CD4-positive, CD25-positive, alpha-beta regulatory T cell (primary cell): ENCODE results near the gene MTF2. TPM values are rescaled to one million over a fixed set of nuclear protein-coding genes. Genes with fewer than 3 reads are reported as not detected.

Experiments
- ATAC-seq, 2 donors: fragments of 150-1000 bp; cut with Tn5 transposase; one replicate each; pipeline ENCODE4 v1.10.0; 2021; ENCODE audit warnings: low read depth in 2 of 2, moderate number of reproducible peaks in 2 of 2, moderate library complexity in 1 of 2
- DNase-seq, 3 donors: peaks; one replicate each; pipeline versions ENCODE4 v3.0.0 to v3.0.0-alpha.2; 2012 to 2022; ENCODE audit warnings: mixed read lengths in 1 of 3
- H3K27ac ChIP-seq: one replicate; pipeline ENCODE4 v1.7.0; 2013; ENCODE audit warnings: mild to moderate bottlenecking, low read length; ENCODE audit not compliant: insufficient read depth, poor library complexity, severe bottlenecking
- H3K27me3 ChIP-seq: one replicate; pipeline ENCODE4 v1.7.0; 2013; ENCODE audit warnings: low read length; ENCODE audit not compliant: control insufficient read depth, insufficient read depth
- H3K36me3 ChIP-seq: one replicate; pipeline ENCODE4 v1.7.0; 2013; ENCODE audit warnings: mild to moderate bottlenecking, low read length, moderate library complexity; ENCODE audit not compliant: control insufficient read depth, insufficient read depth
- H3K4me1 ChIP-seq: 2 replicates; pipeline ENCODE4 v1.7.0; 2013; ENCODE audit warnings: mild to moderate bottlenecking, low read length; ENCODE audit not compliant: insufficient read depth, control insufficient read depth, poor library complexity, severe bottlenecking
- H3K4me3 ChIP-seq: one replicate; pipeline ENCODE4 v1.7.0; 2013; ENCODE audit warnings: low read depth, mild to moderate bottlenecking, low read length, moderate library complexity
- H3K9me3 ChIP-seq, 2 experiments: 1 replicate in 1 of 2; 2 replicates in 1 of 2; pipeline ENCODE4 v1.7.0; 2013; ENCODE audit warnings: low read length in 2 of 2, mild to moderate bottlenecking in 1 of 2, moderate library complexity in 1 of 2; ENCODE audit not compliant: control insufficient read depth in 2 of 2
- H3K27ac Mint-ChIP-seq, 3 donors: one replicate each; pipeline ENCODE4 v1.8.0; 2020 to 2022; ENCODE audit warnings: mild to moderate bottlenecking in 3 of 3, mixed read lengths in 3 of 3, moderate library complexity in 2 of 3
- H3K27me3 Mint-ChIP-seq: one replicate; pipeline ENCODE4 v1.8.0; 2022; ENCODE audit warnings: mild to moderate bottlenecking, mixed read lengths
- H3K36me3 Mint-ChIP-seq: one replicate; pipeline ENCODE4 v1.8.0; 2020; ENCODE audit warnings: mixed read lengths
- H3K4me1 Mint-ChIP-seq, 4 donors: one replicate each; pipeline ENCODE4 v1.8.0; 2020 to 2022; ENCODE audit warnings: mixed read lengths in 4 of 4, mild to moderate bottlenecking in 1 of 4
- H3K4me3 Mint-ChIP-seq, 4 donors: one replicate each; pipeline ENCODE4 v1.8.0; 2020 to 2022; ENCODE audit warnings: mild to moderate bottlenecking in 4 of 4, mixed read lengths in 4 of 4, moderate library complexity in 3 of 4
- H3K9me3 Mint-ChIP-seq, 7 donors: one replicate each; pipeline ENCODE4 v1.8.0; 2020 to 2022; ENCODE audit warnings: mixed read lengths in 7 of 7, mild to moderate bottlenecking in 3 of 7, moderate library complexity in 2 of 7
- polyA plus RNA-seq, 4 donors: library from polyadenylated mRNA; unstranded; fragments of 300-500 nt; fragmentation: Illumina TruSeq; gene quantifications; one replicate each; pipeline ENCODE4 v1.2.3, GENCODE V29; 2021
- total RNA-seq: library from RNA; stranded (reverse); gene quantifications from one replicate; pipeline ENCODE4 v1.2.3, GENCODE V29; 2022

The MTF2 gene
- total and polyA plus RNA-seq, 5 donors from 2014 or later, result 53.0 to 80.5 (median 77.5) TPM

DNA sequence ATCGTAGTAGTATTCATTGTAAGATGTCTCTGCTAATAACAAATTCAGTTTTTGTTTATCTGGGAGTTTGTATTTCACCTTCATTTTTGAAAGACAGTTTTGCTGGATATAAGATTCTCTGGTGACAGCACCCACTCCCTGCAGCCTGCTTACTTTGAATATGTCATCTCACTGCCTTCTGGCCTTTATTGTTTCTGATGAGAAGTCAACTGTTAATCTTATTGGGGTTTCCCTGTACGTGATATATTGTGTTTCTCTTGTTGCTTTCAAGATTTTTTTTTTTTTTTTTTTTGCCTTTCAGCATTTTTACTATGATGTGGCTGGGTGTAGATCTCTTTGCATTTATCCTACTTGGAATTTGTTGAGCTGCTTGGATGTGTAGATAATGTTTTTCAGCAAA is 29.3 kb downstream of the MTF2 start:
- Histone ChIP-seq H3K4me1 (no peaks in the 10 kb centered on the region), H3K27me3 (no peaks in the 10 kb centered on the region), H3K36me3 (peaks cover 32% of the 10 kb centered on the region), H3K9me3 (no peaks in the 10 kb centered on the region), H3K4me3 (peak overlapping the region; percentile 40), H3K27ac (no peak overlapping the region)
- Mint-ChIP-seq H3K36me3 (peaks cover 48% of the 10 kb centered on the region), H3K9me3 (peaks cover 0 to 19% (median 7%) of the 10 kb centered on the region in 7 donors), H3K27me3 (no peaks in the 10 kb centered on the region), H3K4me3 (no peak overlapping the region), H3K27ac (peak overlapping the region in 1 of 3 donors; percentile 40), H3K4me1 (peaks cover 15 to 43% (median 31%) of the 10 kb centered on the region in 4 donors)
- DNase-seq (no peak), ATAC-seq (no peak)

DNA sequence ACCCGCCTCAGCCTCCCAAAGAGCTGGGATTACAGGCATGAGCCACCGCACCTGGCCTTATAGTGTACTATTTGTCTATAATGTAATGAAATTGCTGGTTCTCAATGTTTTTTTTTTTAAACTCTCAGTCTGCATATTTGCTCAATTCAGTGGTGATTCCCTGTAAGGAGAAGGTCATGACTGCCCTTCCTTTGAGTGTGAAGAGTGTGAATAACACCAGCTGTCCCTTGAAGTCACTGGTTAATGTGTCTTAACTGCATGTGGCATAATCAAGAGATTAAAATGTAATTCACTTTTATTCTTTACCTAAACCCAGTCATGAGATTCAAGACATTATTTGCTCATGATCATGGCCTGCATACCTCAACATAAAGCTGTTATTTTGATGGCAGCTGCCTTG is 30.5 kb downstream of the MTF2 start:
- Histone ChIP-seq H3K27ac (no peak overlapping the region), H3K4me3 (no peak overlapping the region), H3K9me3 (no peaks in the 10 kb centered on the region), H3K4me1 (no peaks in the 10 kb centered on the region), H3K36me3 (peaks cover 32% of the 10 kb centered on the region), H3K27me3 (no peaks in the 10 kb centered on the region)
- Mint-ChIP-seq H3K4me3 (no peak overlapping the region), H3K27me3 (no peaks in the 10 kb centered on the region), H3K27ac (peak overlapping the region in 2 of 3 donors; percentile 18 to 47), H3K9me3 (peaks cover 0 to 19% (median 7%) of the 10 kb centered on the region in 7 donors), H3K4me1 (peaks cover 15 to 44% (median 31%) of the 10 kb centered on the region in 4 donors), H3K36me3 (peaks cover 44% of the 10 kb centered on the region)
- DNase-seq (no peak), ATAC-seq (no peak)

DNA sequence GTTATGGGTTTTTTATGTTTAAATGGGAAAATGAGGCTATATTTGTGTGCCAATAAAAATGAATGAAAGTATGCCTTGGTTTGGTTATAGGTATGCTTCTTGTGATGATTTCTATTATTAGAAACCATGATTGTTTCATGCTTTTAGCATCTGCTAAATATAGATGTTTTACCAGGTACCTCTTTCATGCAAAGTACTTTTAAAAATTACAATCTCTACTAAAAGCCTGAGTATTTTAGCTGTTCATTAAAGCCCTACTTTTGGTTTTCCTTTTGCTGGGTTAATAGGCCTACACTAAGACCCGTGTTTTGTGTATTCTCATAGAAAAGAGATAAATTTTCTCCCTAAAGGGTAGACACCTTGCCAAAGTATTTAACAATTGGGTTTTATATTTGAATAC is 32.0 kb downstream of the MTF2 start:
- Histone ChIP-seq H3K27ac (no peak overlapping the region), H3K9me3 (no peaks in the 10 kb centered on the region), H3K36me3 (peaks cover 41% of the 10 kb centered on the region), H3K4me3 (no peak overlapping the region), H3K27me3 (no peaks in the 10 kb centered on the region), H3K4me1 (no peaks in the 10 kb centered on the region)
- no peak overlapping the region for H3K4me3 Mint-ChIP-seq
- H3K4me1 Mint-ChIP-seq, result peaks cover 11 to 40% (median 31%) of the 10 kb centered on the region in 4 donors
- no peaks in the 10 kb centered on the region for H3K27me3 Mint-ChIP-seq
- peaks cover 0 to 19% (median 7%) of the 10 kb centered on the region in 7 donors for H3K9me3 Mint-ChIP-seq
- ATAC-seq, result no peak
- H3K36me3 Mint-ChIP-seq, result peaks cover 35% of the 10 kb centered on the region
- no peak for DNase-seq
- H3K27ac Mint-ChIP-seq, result no peak overlapping the region

DNA sequence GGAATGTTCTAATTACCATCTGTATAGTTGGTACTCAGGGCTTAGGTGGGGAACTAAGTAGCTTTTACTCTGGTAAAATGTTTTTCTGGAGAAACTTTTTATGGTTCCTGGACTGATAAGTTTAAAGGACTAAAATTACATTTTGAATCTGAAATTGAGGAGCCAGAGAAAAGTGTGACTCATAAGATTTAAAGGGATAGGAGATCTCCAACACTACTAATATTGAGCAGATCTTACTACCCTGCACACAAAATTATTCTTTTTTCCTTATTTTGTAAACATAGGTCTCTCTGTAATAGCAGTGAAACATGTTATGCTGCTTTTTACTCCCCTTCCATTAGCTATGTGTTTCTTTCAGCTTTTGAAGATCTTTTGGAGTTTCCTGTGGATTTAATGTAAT is 32.5 kb downstream of the MTF2 start:
- DNase-seq (no peak), ATAC-seq (no peak)
- H3K9me3 ChIP-seq, result no peaks in the 10 kb centered on the region
- Mint-ChIP-seq H3K27ac (peak overlapping the region in 1 of 3 donors; percentile 55), H3K4me1 (peaks cover 11 to 40% (median 31%) of the 10 kb centered on the region in 4 donors), H3K4me3 (no peak overlapping the region), H3K27me3 (no peaks in the 10 kb centered on the region), H3K9me3 (peaks cover 0 to 18% (median 7%) of the 10 kb centered on the region in 7 donors), H3K36me3 (peaks cover 32% of the 10 kb centered on the region)
- no peaks in the 10 kb centered on the region for H3K27me3 ChIP-seq
- no peaks in the 10 kb centered on the region for H3K4me1 ChIP-seq
- H3K4me3 ChIP-seq, result no peak overlapping the region
- no peak overlapping the region for H3K27ac ChIP-seq
- peaks cover 46% of the 10 kb centered on the region for H3K36me3 ChIP-seq

DNA sequence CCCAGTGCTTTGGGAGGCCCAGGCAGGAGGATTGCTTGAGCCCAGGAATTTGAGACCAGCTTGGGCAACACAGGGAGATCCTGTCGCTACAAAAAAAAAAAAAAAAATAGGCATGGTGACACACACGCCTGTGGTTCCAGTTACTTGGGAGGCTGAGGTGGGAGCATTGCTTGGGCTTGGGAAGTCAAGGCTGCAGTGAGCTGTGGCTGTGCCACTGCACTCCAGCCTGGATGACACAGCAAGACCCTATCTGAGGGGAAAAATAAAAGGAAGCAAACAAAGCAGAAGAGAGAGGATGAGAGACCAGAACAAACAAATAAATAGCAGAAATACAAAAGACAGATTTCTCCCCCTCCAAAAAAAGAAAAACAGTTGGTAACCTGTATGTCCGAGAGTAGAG is 34.0 kb downstream of the MTF2 start:
- no peak for ATAC-seq
- peak overlapping the region in 1 of 3 donors; percentile 55 for H3K27ac Mint-ChIP-seq
- peaks cover 20% of the 10 kb centered on the region for H3K36me3 Mint-ChIP-seq
- Histone ChIP-seq H3K9me3 (no peaks in the 10 kb centered on the region), H3K4me1 (no peaks in the 10 kb centered on the region), H3K27ac (no peak overlapping the region), H3K36me3 (peaks cover 44% of the 10 kb centered on the region), H3K4me3 (no peak overlapping the region), H3K27me3 (no peaks in the 10 kb centered on the region)
- H3K4me3 Mint-ChIP-seq, result no peak overlapping the region
- DNase-seq, result no peak
- H3K4me1 Mint-ChIP-seq, result peaks cover 11 to 37% (median 25%) of the 10 kb centered on the region in 4 donors
- H3K27me3 Mint-ChIP-seq, result no peaks in the 10 kb centered on the region
- H3K9me3 Mint-ChIP-seq, result peaks cover 0 to 7% (median 2%) of the 10 kb centered on the region in 7 donors

DNA sequence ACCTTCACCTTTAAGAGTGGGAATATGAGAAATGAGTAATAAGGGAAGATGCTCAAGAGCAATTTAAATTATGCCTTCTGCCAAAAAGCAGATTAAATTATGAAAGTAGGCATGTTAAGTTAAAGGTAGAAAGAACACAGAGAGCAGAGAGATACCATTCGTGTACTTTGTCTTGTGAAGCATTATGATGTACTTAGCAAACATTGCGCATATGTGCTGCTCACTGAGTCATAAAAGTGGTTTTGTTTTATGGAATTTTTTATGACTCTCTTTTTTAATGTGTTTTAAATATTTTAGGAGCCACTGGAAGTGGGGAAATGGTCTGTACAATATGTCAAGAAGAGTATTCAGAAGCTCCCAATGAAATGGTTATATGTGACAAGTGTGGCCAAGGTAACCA is 35.3 kb downstream of the MTF2 start:
- Histone ChIP-seq H3K9me3 (no peaks in the 10 kb centered on the region), H3K4me3 (no peak overlapping the region), H3K27ac (no peak overlapping the region), H3K36me3 (peaks cover 52% of the 10 kb centered on the region), H3K4me1 (no peaks in the 10 kb centered on the region), H3K27me3 (no peaks in the 10 kb centered on the region)
- H3K4me1 Mint-ChIP-seq, result peaks cover 4 to 27% (median 20%) of the 10 kb centered on the region in 4 donors
- H3K9me3 Mint-ChIP-seq, result peaks cover 0 to 1% (median 0%) of the 10 kb centered on the region in 7 donors
- no peak overlapping the region for H3K27ac Mint-ChIP-seq
- no peak overlapping the region for H3K4me3 Mint-ChIP-seq
- DNase-seq (no peak), ATAC-seq (no peak)
- H3K36me3 Mint-ChIP-seq, result peaks cover 18% of the 10 kb centered on the region
- no peaks in the 10 kb centered on the region for H3K27me3 Mint-ChIP-seq

DNA sequence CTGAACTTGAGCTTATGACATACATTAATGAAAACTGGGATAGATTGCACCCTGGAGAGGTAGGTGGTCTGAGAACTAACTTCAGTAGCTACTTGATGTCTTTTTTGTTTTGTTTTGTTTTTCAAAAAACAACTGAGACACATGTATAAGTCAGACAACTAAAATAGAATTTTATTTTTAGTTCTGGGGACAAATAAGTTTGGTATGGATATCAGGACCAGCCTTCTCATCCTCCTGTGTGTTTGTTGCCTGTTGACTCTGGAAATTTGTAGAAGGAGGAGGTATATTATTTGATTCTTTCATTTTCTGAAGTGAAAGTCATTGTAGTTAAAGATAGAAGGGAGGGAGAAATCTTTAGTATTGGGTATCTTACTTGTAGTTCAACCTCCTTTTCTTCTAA is 41.5 kb downstream of the MTF2 start:
- Mint-ChIP-seq H3K4me3 (no peak overlapping the region), H3K27ac (peak overlapping the region in 1 of 3 donors; percentile 33), H3K4me1 (peaks cover 6 to 30% (median 20%) of the 10 kb centered on the region in 4 donors), H3K36me3 (peaks cover 28% of the 10 kb centered on the region), H3K27me3 (no peaks in the 10 kb centered on the region), H3K9me3 (no peaks in the 10 kb centered on the region)
- Histone ChIP-seq H3K4me3 (no peak overlapping the region), H3K9me3 (no peaks in the 10 kb centered on the region), H3K27ac (no peak overlapping the region), H3K36me3 (peaks cover 50% of the 10 kb centered on the region), H3K4me1 (no peaks in the 10 kb centered on the region), H3K27me3 (no peaks in the 10 kb centered on the region)
- ATAC-seq (no peak), DNase-seq (no peak)

DNA sequence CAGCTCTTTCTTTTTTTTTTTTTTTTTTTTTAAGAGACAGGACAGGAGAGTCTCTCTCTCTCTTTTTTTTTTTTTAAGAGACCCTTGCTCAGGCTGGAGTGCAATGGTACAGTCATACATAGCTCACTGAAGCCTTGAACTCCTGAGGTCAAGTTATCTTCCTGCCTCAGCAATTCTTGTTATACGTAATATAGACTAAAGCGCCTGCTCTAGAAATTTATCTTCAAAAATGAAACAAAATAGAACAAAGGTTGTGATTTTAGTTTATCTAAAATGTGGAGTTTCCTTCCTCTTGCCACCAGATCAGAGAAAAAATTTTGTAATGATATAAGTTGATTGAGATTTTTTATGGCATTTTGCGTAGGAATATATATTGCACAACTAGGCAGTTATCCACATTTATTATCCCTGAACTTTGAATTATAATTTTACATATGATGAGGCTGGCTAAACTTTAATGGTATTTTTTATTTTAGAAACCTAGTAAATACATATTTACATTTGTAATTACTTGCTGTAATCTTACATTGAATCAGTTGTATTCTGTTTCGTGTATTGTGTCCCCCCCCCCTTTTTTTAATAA is 44.2 kb downstream of the MTF2 start:
- H3K27ac ChIP-seq, result no peak overlapping the region
- no peak for DNase-seq
- Mint-ChIP-seq H3K4me3 (no peak overlapping the region), H3K36me3 (peaks cover 30% of the 10 kb centered on the region), H3K27me3 (no peaks in the 10 kb centered on the region), H3K27ac (no peak overlapping the region), H3K4me1 (peaks cover 8 to 36% (median 19%) of the 10 kb centered on the region in 4 donors), H3K9me3 (no peaks in the 10 kb centered on the region)
- no peak for ATAC-seq
- H3K4me1 ChIP-seq, result no peaks in the 10 kb centered on the region
- H3K9me3 ChIP-seq, result no peaks in the 10 kb centered on the region
- H3K4me3 ChIP-seq, result no peak overlapping the region
- H3K36me3 ChIP-seq, result peaks cover 36% of the 10 kb centered on the region
- no peaks in the 10 kb centered on the region for H3K27me3 ChIP-seq
